ENCODE measurements around the gene ARNT2. TPM values are rescaled to one million over a fixed set of nuclear protein-coding genes. Genes with fewer than 3 reads are reported as not detected.

ARNT2 gene
- polyA plus RNA-seq, 1 donor, result 6.2 TPM

DNA sequence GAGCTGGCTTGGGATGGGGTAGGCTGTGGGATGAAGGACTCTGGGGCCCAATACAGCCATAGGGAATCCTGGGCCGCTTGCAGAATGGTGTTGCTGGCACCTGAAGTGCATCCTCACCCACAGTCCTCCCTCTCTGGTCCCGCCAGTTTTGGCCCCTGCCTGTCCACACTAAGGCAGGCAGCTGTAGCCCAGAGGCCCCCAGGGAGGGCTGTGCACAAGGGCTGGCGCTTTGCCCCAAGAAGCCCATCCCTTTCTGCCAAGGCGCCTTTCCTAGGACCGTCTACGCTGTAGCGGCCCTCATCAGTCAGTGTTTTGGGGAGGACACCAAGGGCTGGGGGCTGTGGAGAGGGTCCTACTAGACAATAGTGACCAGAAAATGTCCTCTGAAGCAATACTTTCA lies 174.7 kb downstream of the ARNT2 start:
- no peak for DNase-seq

- no peak for DNase-seq
These were observed 175.4 kb downstream of the ARNT2 start for GRCh38 chr15:80579611-80580010.

DNA sequence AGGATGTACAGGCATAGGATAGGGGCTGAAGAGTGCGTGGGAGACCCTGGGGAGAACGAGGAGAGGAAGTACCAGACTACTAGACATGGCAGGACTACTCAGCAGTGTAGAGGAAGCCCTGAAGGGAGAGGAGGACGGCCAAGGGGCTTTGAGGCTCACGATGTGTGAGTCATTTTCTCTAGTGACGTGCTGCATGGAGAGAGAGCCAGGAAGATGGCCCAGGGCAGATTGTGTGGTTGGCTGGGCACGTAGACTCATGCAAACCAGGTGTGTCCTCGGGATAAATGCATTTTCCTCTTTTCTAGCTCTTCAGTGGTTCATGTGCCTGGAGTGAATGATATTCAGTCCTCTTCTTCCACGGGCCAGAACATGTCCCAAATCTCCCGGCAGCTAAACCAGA lies 175.9 kb downstream of the ARNT2 start:
- no peak for DNase-seq

DNA sequence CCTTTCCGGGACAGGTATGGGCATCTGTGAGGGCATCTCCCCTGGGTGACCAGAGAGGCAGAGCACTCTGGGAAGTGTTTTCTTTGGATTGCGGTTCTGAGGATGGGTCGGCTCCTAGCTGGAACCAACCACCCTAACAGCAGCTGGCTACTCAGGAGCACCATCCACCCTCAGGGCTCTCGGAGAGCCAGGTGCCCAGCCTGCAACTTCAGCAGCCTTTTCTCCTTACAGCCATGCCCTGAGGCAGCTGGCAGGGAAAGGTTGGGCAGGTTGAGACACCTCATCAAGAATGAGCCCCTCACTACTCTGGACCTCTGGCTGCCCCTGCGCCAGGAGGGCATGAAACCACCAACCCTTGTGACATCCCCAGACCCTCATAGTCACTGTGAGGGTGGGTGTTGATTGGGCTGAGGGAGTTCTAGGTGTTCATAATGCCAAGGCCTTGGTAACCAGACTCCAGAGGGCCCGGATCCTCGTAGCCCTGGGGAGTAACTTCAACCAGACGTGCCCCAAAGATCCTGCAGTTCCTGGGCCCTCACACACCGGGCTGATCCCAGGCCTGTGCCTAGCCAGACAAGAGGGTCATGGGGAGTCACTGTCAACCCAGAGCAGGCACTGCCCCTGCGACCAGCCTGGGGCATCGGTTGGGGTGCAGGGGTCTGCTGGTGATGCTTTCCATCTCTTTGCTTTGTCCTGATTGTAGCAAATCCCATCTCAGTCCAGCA lies 176.5 kb downstream of the ARNT2 start:
- no peak for DNase-seq

DNA sequence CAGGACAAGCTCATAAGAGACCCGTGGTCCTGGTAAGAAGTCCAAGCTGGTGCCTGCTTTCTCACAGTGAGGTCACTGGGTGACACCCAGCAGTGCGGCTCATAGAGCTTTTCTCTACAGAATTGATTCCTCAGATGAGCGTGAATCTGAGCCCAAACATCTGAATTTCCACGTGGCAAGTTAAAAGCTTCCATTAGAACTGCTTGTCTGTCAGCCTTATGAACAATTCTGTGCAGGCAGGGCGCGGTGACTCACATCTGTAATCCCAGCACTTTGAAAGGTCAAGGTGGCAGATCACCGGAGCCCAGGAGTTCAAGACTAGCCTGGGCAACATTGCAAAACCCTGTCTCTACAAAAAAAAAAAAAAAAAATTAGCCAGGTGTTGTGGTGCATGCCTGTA lies 177.8 kb downstream of the ARNT2 start:
- DNase-seq, result no peak

- DNase-seq, result no peak
These were observed 178.7 kb downstream of the ARNT2 start for GRCh38 chr15:80582816-80583423.

DNA sequence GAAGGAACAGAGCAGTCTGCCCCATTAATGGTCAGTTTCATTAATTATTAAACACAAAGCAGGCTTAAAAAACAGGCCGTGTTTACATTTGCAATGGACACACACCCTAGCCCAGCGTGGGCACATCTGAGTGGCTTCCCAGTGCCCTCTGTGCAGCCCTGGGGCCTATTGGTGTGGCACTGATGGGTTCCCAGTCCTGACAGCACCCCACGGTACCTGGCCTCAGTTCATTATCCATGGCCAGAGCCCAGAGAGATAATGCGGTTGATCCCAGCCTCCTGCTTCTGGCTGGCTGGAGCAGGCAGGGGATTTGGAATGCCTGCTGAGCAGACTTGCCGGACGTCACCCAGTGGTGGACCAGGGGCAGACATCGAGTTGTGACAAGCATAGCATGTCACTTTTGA lies 180.4 kb downstream of the ARNT2 start:
- DNase-seq, result no peak

DNA sequence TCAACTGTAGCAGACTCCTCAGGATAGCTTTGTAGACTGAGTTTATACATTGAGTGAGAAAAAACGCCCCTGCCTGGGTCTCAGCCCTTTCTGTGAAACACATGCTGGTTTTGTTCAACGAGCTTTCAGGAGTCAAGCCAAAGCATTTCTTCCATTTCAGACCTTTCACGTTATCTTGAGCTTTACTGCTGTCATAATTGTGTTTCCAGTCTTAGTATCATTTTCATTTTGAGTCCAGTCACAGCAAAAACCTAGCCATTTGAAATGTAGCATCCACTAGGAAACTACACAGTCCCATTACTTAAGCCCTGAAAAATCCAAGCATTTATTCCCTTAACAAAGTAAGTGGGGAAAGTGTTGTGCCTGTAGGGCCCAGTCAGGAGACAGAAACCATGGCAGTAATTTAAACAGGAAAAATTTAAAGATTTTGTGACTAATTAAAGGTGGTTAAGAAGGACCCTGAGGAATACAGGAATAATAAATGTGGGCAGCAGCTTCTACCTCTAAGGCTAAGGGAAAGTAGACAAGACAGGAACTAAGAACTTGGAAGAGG lies 180.9 kb downstream of the ARNT2 start:
- DNase-seq, result no peak

DNA sequence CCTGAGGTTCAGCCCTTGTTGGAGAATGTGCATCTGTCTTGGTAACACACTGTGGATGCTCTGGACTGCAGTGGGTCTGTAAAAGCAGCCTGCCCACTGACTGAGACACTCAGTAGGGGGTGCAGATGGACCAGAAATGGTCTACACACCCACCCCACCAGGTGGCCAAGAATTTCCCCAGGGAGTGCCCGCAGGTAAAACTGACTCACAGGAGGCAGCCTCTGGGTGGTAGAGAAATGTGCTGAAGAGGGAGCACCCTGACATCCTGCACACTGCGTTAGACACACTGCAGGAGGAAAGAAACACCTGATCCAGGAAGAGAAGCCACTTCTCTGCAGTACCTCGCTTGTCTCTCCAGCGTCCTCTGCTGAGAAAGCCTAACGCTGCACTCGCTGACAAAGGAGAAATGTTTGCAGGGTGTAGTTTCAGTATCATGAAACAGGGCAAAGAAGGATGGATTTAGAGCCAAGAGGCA lies 181.4 kb downstream of the ARNT2 start:
- no peak for DNase-seq

GRCh38 chr15:80586161-80586560 lies 182.0 kb downstream of the ARNT2 start:
- no peak for DNase-seq

DNA sequence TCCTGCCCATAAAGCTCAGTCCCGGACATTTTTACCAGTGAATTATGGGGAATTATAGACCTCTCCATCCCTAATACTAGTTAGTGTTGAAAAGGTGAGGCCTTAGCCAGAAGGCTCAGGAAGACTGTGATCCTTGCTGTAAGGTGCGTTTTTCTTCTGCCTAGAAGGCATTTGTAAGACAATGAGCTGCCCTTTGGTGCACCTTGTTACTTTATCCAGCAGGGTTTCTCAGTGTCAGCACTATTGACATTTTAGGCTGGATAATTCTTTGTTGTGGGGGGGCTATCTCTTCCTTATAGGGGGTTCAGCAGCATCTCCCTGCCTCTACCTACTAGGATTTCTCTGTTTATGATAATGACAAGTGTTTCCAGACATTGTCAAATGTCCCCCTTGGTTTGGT lies 182.8 kb downstream of the ARNT2 start:
- no peak for DNase-seq

GRCh38 chr15:80587816-80588456 lies 183.8 kb downstream of the ARNT2 start:
- no peak for DNase-seq

DNA sequence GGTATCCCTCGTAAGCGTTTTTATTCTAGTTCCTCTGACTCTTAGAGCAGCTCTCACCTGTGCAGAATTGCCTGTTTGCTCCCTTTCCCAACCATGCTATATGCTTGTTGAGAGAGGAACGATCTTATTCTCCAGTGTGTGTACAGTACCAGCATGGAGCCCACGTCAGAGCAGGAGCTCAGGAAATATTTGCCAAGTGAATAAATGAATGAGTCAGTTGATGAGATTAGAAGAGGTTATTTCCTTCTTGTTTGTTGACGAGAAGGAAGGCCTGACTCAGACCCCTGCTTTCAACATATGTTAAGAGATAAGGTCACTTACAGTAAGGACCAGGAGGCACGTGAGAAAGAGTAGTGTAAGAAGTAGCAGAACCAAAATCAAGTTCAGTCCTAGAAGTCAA lies 184.6 kb downstream of the ARNT2 start:
- DNase-seq, result no peak

- no peak for DNase-seq
These were observed 186.7 kb downstream of the ARNT2 start for GRCh38 chr15:80590761-80591355.

DNA sequence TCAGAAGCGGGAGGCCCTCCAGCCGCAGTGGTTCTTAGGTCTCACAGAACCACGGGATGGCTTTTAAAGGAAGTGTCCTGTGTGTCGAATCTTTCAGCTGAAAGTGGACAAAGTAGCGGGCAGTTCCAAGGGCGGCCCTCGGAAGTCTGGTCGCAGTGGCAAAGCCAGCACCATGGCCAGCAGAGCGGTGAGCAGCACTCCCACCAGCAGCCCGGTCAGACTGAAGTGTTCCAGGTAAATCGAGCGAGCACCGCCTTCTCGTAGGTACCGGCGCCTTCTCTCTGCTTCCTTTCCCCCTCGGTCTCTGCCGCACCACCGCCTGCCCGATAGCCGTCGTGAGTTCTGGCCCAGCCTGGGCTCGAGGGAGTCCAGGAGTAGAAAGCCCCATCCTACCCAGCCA lies 187.3 kb downstream of the ARNT2 start:
- no peak for DNase-seq

- DNase-seq, result no peak
These were observed 188.0 kb downstream of the ARNT2 start for GRCh38 chr15:80591938-80592825.

GRCh38 chr15:80593486-80594030 lies 189.4 kb downstream of the ARNT2 start:
- no peak for DNase-seq

DNA sequence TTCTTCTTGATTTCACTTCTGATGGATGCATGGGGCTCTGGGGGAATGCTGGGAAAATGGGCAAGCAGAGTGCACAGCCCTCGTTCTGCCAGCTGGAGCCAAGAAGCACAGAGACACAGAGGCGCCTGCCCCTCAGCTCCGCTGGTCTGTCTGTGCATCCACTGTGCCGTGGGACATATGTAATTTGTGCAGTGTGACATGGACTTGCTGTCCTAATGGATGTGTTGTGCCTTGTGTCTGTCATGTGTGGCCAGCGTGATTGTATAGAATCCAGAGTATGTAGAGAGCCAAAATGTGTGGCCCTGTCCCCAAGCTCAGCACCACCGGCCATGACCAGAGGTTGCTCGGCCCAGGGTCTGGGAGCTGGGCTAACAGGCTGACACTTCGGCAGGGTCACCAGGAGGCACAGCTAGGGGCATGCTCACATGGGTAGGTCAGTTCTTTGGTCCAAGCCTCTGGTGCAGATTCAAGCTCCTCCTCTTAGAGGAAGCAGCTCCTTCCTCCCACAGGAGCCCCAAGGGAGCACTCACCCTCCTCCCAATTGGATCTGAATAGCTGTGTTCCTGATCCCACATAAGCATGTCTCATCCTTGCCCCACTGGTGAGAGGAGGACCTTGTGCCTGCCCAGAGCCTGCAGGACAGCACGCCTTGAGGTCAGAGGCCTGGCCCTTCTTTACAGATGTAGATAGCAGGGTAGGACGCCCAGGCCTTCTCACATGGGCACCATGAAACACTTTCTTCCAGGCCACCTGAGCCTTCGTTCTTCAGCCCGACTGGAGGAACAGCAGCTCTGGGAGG lies 190.1 kb downstream of the ARNT2 start:
- DNase-seq, result no peak

GRCh38 chr15:80595396-80595795 lies 191.2 kb downstream of the ARNT2 start:
- DNase-seq, result no peak

DNA sequence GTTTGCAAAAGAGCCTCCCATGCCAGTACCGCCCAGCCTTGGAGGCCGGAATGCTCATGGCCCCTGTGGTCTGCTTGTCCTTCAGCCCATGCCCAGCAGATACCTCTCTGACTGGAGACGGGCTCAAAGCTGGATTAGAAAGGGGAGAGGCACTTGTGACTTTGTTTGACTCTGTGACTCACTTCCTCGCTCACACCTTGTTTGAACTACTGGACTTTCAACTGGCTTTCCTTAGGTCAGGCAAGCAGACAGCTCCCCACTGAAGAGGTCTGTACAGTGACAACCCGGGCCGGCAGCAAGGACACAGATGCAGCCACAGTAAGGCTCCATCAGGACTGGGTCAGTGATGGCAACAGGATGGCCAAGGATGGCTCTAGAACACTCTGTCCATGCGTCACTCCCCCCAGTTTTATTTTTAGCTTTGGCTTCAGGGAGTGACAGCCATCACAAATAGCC lies 192.4 kb downstream of the ARNT2 start:
- DNase-seq, result no peak

- no peak for DNase-seq
These were observed 192.9 kb downstream of the ARNT2 start for GRCh38 chr15:80597076-80597475.
